Measurements from ENCODE around the gene TRIM54.

- TF ChIP-seq CTCF (IDR thresholded peaks at IDR 0.05; ENCODE audit: insufficient read depth, low read depth, low read length), result no peak
- no peak for TF ChIP-seq EZH2 (IDR thresholded peaks at IDR 0.05; ENCODE audit: insufficient read depth, low read length)
Measured at GRCh38 chr2:27240406-27240805, 41.8 kb upstream of the TRIM54 start.

Data from astrocyte (in vitro differentiated cells and primary cell).